Measurements from ENCODE around the gene DGCR2. TPM values are rescaled to one million over a fixed set of nuclear protein-coding genes. Genes with fewer than 3 reads are reported as not detected.

The DGCR2 gene
- total RNA-seq, 2 donors from 2014 or later, result 43.8 to 89.3 TPM

- WGBS, 2 donors, result 44 to 67% methylated on average over 9 to 11 of the region's 11 CpGs
- peaks cover 0 to 21% of the 10 kb centered on the region in 2 donors for H3K27me3 ChIP-seq
Measured at GRCh38 chr22:19152942-19153883, 31.0 kb upstream of the DGCR2 start.

GRCh38 chr22:19151329-19152191 is 29.3 kb upstream of the DGCR2 start:
- peaks cover 9% of the 10 kb centered on the region for H3K4me1 ChIP-seq
- intact Hi-C loops (cut with DNase I), result no loop called here
- H3K4me3 ChIP-seq, result no peak overlapping the region
- DNase-seq, result no peak
- H3K36me3 ChIP-seq (replicated peaks in 1 of 2; ENCODE audit: insufficient read depth in 1 of 2, low read depth in 2 of 2), result no peaks in the 10 kb centered on the region
- H3K9me3 ChIP-seq, result no peaks in the 10 kb centered on the region
- WGBS, 2 donors, result 47 to 59% methylated on average over 3 to 10 of the region's 10 CpGs
- H3K27me3 ChIP-seq, result peaks cover 0 to 21% of the 10 kb centered on the region in 2 donors
- TF ChIP-seq CTCF (IDR thresholded peaks at IDR 0.05) (no peak), POLR2A (IDR thresholded peaks at IDR 0.05) (no peak)
- ATAC-seq, result no peak
- no peak overlapping the region for H3K27ac ChIP-seq

More at GRCh38 chr22:19152942-19153883, 31.0 kb upstream of the DGCR2 start:
- no peaks in the 10 kb centered on the region for H3K9me3 ChIP-seq
- peaks cover 9% of the 10 kb centered on the region for H3K4me1 ChIP-seq
- intact Hi-C loops (cut with DNase I), result no loop called here
- ATAC-seq (no peak), DNase-seq (no peak)
- H3K27ac ChIP-seq, result no peak overlapping the region
- H3K36me3 ChIP-seq (replicated peaks in 1 of 2; ENCODE audit: insufficient read depth in 1 of 2, low read depth in 2 of 2), result no peaks in the 10 kb centered on the region
- TF ChIP-seq CTCF (IDR thresholded peaks at IDR 0.05), result no peak
- no peak for TF ChIP-seq POLR2A (IDR thresholded peaks at IDR 0.05)
- H3K4me3 ChIP-seq, result no peak overlapping the region

- H3K4me3 ChIP-seq, result no peak overlapping the region
- 9 to 17% methylated on average over 19 to 48 of the region's 68 CpGs for WGBS, 2 donors
Measured at GRCh38 chr22:19150482-19151328, 28.5 kb upstream of the DGCR2 start.

More at GRCh38 chr22:19150482-19151328, 28.5 kb upstream of the DGCR2 start:
- ATAC-seq, result no peak
- Histone ChIP-seq H3K36me3 (replicated peaks in 1 of 2; ENCODE audit: insufficient read depth in 1 of 2, low read depth in 2 of 2) (no peaks in the 10 kb centered on the region), H3K9me3 (no peaks in the 10 kb centered on the region), H3K27me3 (peaks cover 0 to 21% of the 10 kb centered on the region in 2 donors), H3K4me1 (peaks cover 9% of the 10 kb centered on the region), H3K27ac (no peak overlapping the region)
- no peak for DNase-seq
- TF ChIP-seq POLR2A (IDR thresholded peaks at IDR 0.05), result no peak
- TF ChIP-seq CTCF (IDR thresholded peaks at IDR 0.05), result no peak
- intact Hi-C loops (cut with DNase I), result no loop called here

All from body of pancreas (tissue), 4 donors.